H1 (cell line): ENCODE results near the gene PLCB4. TPM values are rescaled to one million over a fixed set of nuclear protein-coding genes. Genes with fewer than 3 reads are reported as not detected.

ENCODE experiments used
- CTCF ChIA-PET: fragments of 300-600 bp; sonication (Branson Sonifier 250); formaldehyde crosslinking; loops from one replicate; lab custom pipeline; 2021; ENCODE audit not compliant: partially characterized antibody; lab: Charles Lee
- POLR2A ChIA-PET: fragments of 300-600 bp; sonication (Branson Sonifier 250); formaldehyde crosslinking; loops from one replicate; lab custom pipeline; 2021; ENCODE audit warnings: inconsistent platforms; ENCODE audit not compliant: partially characterized antibody; lab: Charles Lee
- DNase-seq, 2 experiments: peaks; one replicate each; pipeline versions ENCODE4 v3.0.0 to v3.0.0-alpha.2; 2010 to 2022; ENCODE audit warnings: low spot score in 2 of 2, low read depth in 1 of 2, mixed read lengths in 1 of 2
- FAIRE-seq: peaks from 2 replicates; lab custom pipeline; 2011; peaks lifted over from hg19 to GRCh38; lab: Jason Lieb, UNC
- H2AFZ ChIP-seq: 2 replicates; pipeline ENCODE4 v1.8.1; 2012; ENCODE audit warnings: low read length, inconsistent platforms
- H2AK5ac ChIP-seq: 2 replicates; pipeline ENCODE4 v1.6.1; 2013; ENCODE audit warnings: low read depth, low read length
- H2BK120ac ChIP-seq: replicated peaks from 2 replicates; pipeline ENCODE3; 2013; ENCODE audit warnings: low read depth, low read length, inconsistent platforms
- H2BK12ac ChIP-seq: 2 replicates; pipeline ENCODE4 v1.6.1; 2013; ENCODE audit warnings: low read depth, low read length
- H2BK15ac ChIP-seq: 2 replicates; pipeline ENCODE4 v1.6.1; 2013; ENCODE audit warnings: low read length
- H2BK20ac ChIP-seq: 2 replicates; pipeline ENCODE4 v1.6.1; 2013; ENCODE audit warnings: low read length
- H2BK5ac ChIP-seq: 2 replicates; pipeline ENCODE4 v1.6.1; 2013; ENCODE audit warnings: low read depth, low read length
- H3K14ac ChIP-seq: 2 replicates; pipeline ENCODE4 v1.6.1; 2013; ENCODE audit warnings: inconsistent platforms; ENCODE audit not compliant: insufficient read length
- H3K18ac ChIP-seq: 2 replicates; pipeline ENCODE4 v1.6.1; 2013; ENCODE audit warnings: low read length; ENCODE audit errors: extremely low read depth
- H3K23ac ChIP-seq: 2 replicates; pipeline ENCODE4 v1.6.1; 2013; ENCODE audit warnings: inconsistent platforms; ENCODE audit not compliant: insufficient read length
- H3K23me2 ChIP-seq: 2 replicates; pipeline ENCODE4 v1.6.1; 2013; ENCODE audit warnings: low read depth, low read length
- H3K27ac ChIP-seq: 2 replicates; pipeline ENCODE4 v1.6.1; 2011; ENCODE audit warnings: low read depth, low read length, inconsistent platforms
- H3K27me3 ChIP-seq, 4 experiments: replicated peaks in 1 of 4; 1 replicate in 1 of 4; 2 replicates in 3 of 4; pipeline versions ENCODE4 v1.6.1 to v1.8.1; 2011 to 2013; ENCODE audit warnings: low read length in 3 of 4, mild to moderate bottlenecking in 3 of 4, inconsistent platforms in 2 of 4, mixed read lengths in 2 of 4, moderate library complexity in 1 of 4; ENCODE audit not compliant: control insufficient read depth in 3 of 4, insufficient read depth in 3 of 4; ENCODE audit errors: extremely low read depth in 1 of 4
- H3K36me3 ChIP-seq, 4 experiments: 2 replicates each; pipeline versions ENCODE4 v1.6.1 to v1.8.1; 2011 to 2013; ENCODE audit warnings: mild to moderate bottlenecking in 4 of 4, low read length in 3 of 4, moderate library complexity in 2 of 4, control low read depth in 1 of 4, inconsistent platforms in 1 of 4; ENCODE audit not compliant: insufficient read depth in 4 of 4, control insufficient read depth in 2 of 4
- H3K4ac ChIP-seq: replicated peaks from 2 replicates; pipeline ENCODE3; 2013; ENCODE audit warnings: low read length, low read depth, mixed read lengths, inconsistent platforms; ENCODE audit not compliant: insufficient read length
- H3K4me1 ChIP-seq, 4 experiments: replicated peaks in 1 of 4; 1 replicate in 1 of 4; 2 replicates in 3 of 4; pipeline versions ENCODE4 v1.6.1 to v1.8.1; 2011 to 2013; ENCODE audit warnings: low read length in 3 of 4, inconsistent platforms in 2 of 4, mixed read lengths in 1 of 4; ENCODE audit not compliant: insufficient read depth in 4 of 4, control insufficient read depth in 3 of 4
- H3K4me2 ChIP-seq, 2 experiments: 2 replicates each; pipeline versions ENCODE4 v1.6.1 to v1.8.1; 2011 to 2013; ENCODE audit warnings: low read depth in 2 of 2, low read length in 2 of 2, control low read depth in 1 of 2, inconsistent platforms in 1 of 2, mild to moderate bottlenecking in 1 of 2; ENCODE audit not compliant: insufficient read depth in 1 of 2
- H3K4me3 ChIP-seq, 4 experiments: fragments of 200-600, 300-600 bp in 1 of 4; sonication (generic), shearing (Covaris generic), sonication (Bioruptor Twin) in 1 of 4; 2 replicates each; pipeline versions ENCODE4 v1.5.1 to v1.8.1; 2011 to 2016; ENCODE audit warnings: low read length in 4 of 4, low read depth in 3 of 4, control low read depth in 2 of 4, inconsistent platforms in 2 of 4, mild to moderate bottlenecking in 2 of 4, mixed read lengths in 1 of 4, moderate library complexity in 1 of 4; ENCODE audit not compliant: insufficient read depth in 2 of 4; ENCODE audit errors: extremely low read depth in 1 of 4
- H3K56ac ChIP-seq: replicated peaks from 2 replicates; pipeline ENCODE3; 2013; ENCODE audit warnings: low read depth, mild to moderate bottlenecking, mixed read lengths, low read length, inconsistent platforms; ENCODE audit not compliant: insufficient read length
- H3K79me1 ChIP-seq: 2 replicates; pipeline ENCODE4 v1.6.1; 2013; ENCODE audit warnings: low read depth, low read length, control low read depth
- H3K79me2 ChIP-seq, 2 experiments: 2 replicates each; pipeline versions ENCODE4 v1.6.1 to v1.8.1; 2012 to 2013; ENCODE audit warnings: low read length in 2 of 2, mild to moderate bottlenecking in 2 of 2, inconsistent platforms in 1 of 2; ENCODE audit not compliant: insufficient read depth in 2 of 2, control insufficient read depth in 1 of 2
- H3K9ac ChIP-seq, 4 experiments: replicated peaks in 1 of 4; 1 replicate in 1 of 4; 2 replicates in 3 of 4; pipeline versions ENCODE4 v1.6.1 to v1.8.1; 2011 to 2013; ENCODE audit warnings: low read depth in 3 of 4, low read length in 3 of 4, control low read depth in 2 of 4, mild to moderate bottlenecking in 2 of 4, moderate library complexity in 2 of 4, inconsistent platforms in 1 of 4; ENCODE audit errors: extremely low read depth in 1 of 4
- H3K9me3 ChIP-seq, 2 experiments: 2 replicates each; pipeline versions ENCODE4 v1.6.1 to v1.8.1; 2012 to 2013; ENCODE audit warnings: mild to moderate bottlenecking in 2 of 2, moderate library complexity in 2 of 2, control low read depth in 1 of 2, inconsistent platforms in 1 of 2, low read depth in 1 of 2, low read length in 1 of 2, mixed read lengths in 1 of 2; ENCODE audit not compliant: insufficient read depth in 2 of 2
- H4K20me1 ChIP-seq, 2 experiments: replicated peaks in 1 of 2; 2 replicates each; pipeline versions ENCODE3 to v1.8.1; 2011 to 2013; ENCODE audit warnings: inconsistent platforms in 2 of 2, low read length in 2 of 2, mild to moderate bottlenecking in 1 of 2; ENCODE audit not compliant: insufficient read depth in 2 of 2, control insufficient read depth in 1 of 2
- H4K5ac ChIP-seq: 2 replicates; pipeline ENCODE4 v1.6.1; 2013; ENCODE audit warnings: low read length, low read depth, mixed read lengths, inconsistent platforms; ENCODE audit not compliant: insufficient read length
- H4K8ac ChIP-seq: 2 replicates; pipeline ENCODE4 v1.8.0; 2013; ENCODE audit warnings: mild to moderate bottlenecking, moderate library complexity, low read length, inconsistent platforms; ENCODE audit not compliant: insufficient read depth; ENCODE audit errors: extremely low read depth
- H4K91ac ChIP-seq: replicated peaks from 2 replicates; pipeline ENCODE3; 2013; ENCODE audit warnings: low read length, mixed read lengths, inconsistent platforms; ENCODE audit not compliant: insufficient read length
- MAFK ChIP-seq: IDR thresholded peaks from 2 replicates; pipeline ENCODE4 v1.6.1; 2012; ENCODE audit warnings: low read depth, mild to moderate bottlenecking, improper control_type of control experiment, low read length
- TBP ChIP-seq: IDR thresholded peaks from 2 replicates; pipeline ENCODE4 v1.6.1; 2011; ENCODE audit warnings: low read depth, low read length, improper control_type of control experiment
- WGBS, 2 experiments: shearing (Covaris generic) in 1 of 2; methylation state at CpG; one replicate each; pipeline versions ENCODE4 v1.1.6 to v1.1.7; 2013 to 2015; ENCODE audit warnings: low lambda C conversion rate in 2 of 2, mixed read lengths in 2 of 2, inconsistent platforms in 1 of 2, low coverage in 1 of 2, missing lambda C conversion rate in 1 of 2; ENCODE audit not compliant: insufficient replicate concordance in 2 of 2, insufficient coverage in 1 of 2, insufficient read length in 1 of 2; ENCODE audit errors: extremely low coverage in 1 of 2, missing lambda C conversion rate in 1 of 2; 5-methylcytosine and 5-hydroxymethylcytosine counted together
- polyA plus RNA-seq, 7 experiments: library from polyadenylated mRNA; depleted of rRNA in 3 of 7; stranded (reverse) in 5 of 7; unstranded in 2 of 7; fragments of >200 nt in 5 of 7; fragments of 200-250 nt in 2 of 7; gene quantifications; 1 replicate in 5 of 7; 2 replicates in 1 of 7; 4 replicates in 1 of 7; pipeline versions ENCODE4 v1.2.1 to v1.2.3, GENCODE V29; 2011 to 2013; ENCODE audit warnings: missing spikeins in 2 of 7, mixed read lengths in 2 of 7
- total RNA-seq: library from RNA; stranded (reverse); fragmentation: NEBNext Ultra II Directional; extraction: Animal tissue kit (Norgen Biotek cat#: 25700); gene quantifications from 2 replicates; pipeline ENCODE4 v1.2.1, GENCODE V29; 2021

Gene PLCB4
- total and polyA plus RNA-seq, 2 of the 8 experiments (the other 6 are each of a cell fraction or from before 2014, with no cell fraction given), result 3.2 to 14.1 TPM

DNA sequence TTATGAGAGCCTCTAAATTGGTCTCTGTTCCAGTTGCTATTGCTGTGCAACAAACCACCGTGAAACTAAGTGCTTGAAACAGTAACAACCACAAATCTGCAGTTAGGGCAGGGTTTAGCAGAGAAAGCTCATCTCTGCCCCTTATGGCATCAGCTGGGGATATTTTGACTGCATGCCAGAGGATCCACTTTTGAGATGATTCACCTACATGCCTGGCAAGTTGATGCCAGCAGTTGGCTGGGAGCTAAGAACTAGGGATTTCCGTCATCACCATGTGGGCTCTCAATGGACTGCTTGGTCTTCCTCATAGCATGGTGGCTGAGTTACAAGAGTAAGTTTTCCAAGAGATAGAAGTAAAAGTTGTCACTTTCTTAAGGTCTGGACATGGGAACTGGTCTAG, 35.1 kb downstream of the PLCB4 start:
- H3K4ac ChIP-seq, result no peak overlapping the region
- no peak overlapping the region for H2BK20ac ChIP-seq
- H2BK120ac ChIP-seq, result no peak overlapping the region
- H3K4me1 ChIP-seq, result no peaks in the 10 kb centered on the region
- H4K91ac ChIP-seq, result no peak overlapping the region
- no peak overlapping the region for H2AFZ ChIP-seq
- H3K9me3 ChIP-seq, result no peaks in the 10 kb centered on the region
- no peaks in the 10 kb centered on the region for H3K27me3 ChIP-seq
- peaks cover 0 to 3% of the 10 kb centered on the region in 2 experiments for H4K20me1 ChIP-seq
- no peak overlapping the region for H3K4me2 ChIP-seq
- H3K14ac ChIP-seq, result no peak overlapping the region
- no peak overlapping the region for H2BK15ac ChIP-seq
- H4K5ac ChIP-seq, result no peak overlapping the region
- H4K8ac ChIP-seq, result no peak overlapping the region
- H3K79me1 ChIP-seq, result no peaks in the 10 kb centered on the region
- no peak overlapping the region for H3K9ac ChIP-seq
- no peak overlapping the region for H2BK12ac ChIP-seq
- no peak overlapping the region for H3K4me3 ChIP-seq
- 93% methylated on average over 2 of the region's 2 CpGs; no CpG with 5 or more reads in 1 of the 2 experiments for WGBS, 2 experiments
- POLR2A ChIA-PET, result no interaction called here
- H3K23me2 ChIP-seq, result no peaks in the 10 kb centered on the region
- H2BK5ac ChIP-seq, result no peak overlapping the region
- no peak for TF ChIP-seq MAFK
- no peak for TF ChIP-seq TBP
- no peak overlapping the region for H3K56ac ChIP-seq
- no peak for FAIRE-seq
- CTCF ChIA-PET, result interaction anchor here (0.6 to 1.4 kb wide), 6 partner anchors 9 to 217 kb away, joined by 3 read pairs; no protein-coding TSS in a partner anchor
- DNase-seq, result no peak
- no peaks in the 10 kb centered on the region for H3K36me3 ChIP-seq
- no peak overlapping the region for H3K27ac ChIP-seq
- no peak overlapping the region for H2AK5ac ChIP-seq
- H3K23ac ChIP-seq, result no peak overlapping the region
- H3K79me2 ChIP-seq, result no peaks in the 10 kb centered on the region
- no peak overlapping the region for H3K18ac ChIP-seq
